CD4-positive, alpha-beta T cell (primary cell): ENCODE data around the gene ZBTB33. TPM values are rescaled to one million over a fixed set of nuclear protein-coding genes. Genes with fewer than 3 reads are reported as not detected.

Source experiments
- ATAC-seq: fragments of 200-7000 bp; cut with Tn5 transposase; one replicate; pipeline ENCODE4 v1.10.0; 2022; ENCODE audit warnings: mild to moderate bottlenecking; ENCODE audit not compliant: poor library complexity
- CTCF ChIA-PET: fragments of 350-600 bp; sonication (Branson Sonifier 250); formaldehyde crosslinking; loops from one replicate; lab custom pipeline; 2021; ENCODE audit warnings: antibody characterized with exemption, inconsistent platforms; lab: Charles Lee
- POLR2A ChIA-PET: fragments of 350-600 bp; sonication (Branson Sonifier 250); formaldehyde crosslinking; loops from one replicate; lab custom pipeline; 2021; ENCODE audit warnings: antibody characterized with exemption, inconsistent platforms; lab: Charles Lee
- DNase-seq, 14 experiments: peaks; one replicate each; pipeline ENCODE4 v3.0.0-alpha.2; 2013 to 2020; ENCODE audit warnings: mixed read lengths in 2 of 14
- H3K27ac ChIP-seq, 2 donors: one replicate each; pipeline versions ENCODE4 v1.5.1 to v1.7.0; 2013; ENCODE audit warnings: low read length in 2 of 2, low read depth in 1 of 2, mild to moderate bottlenecking in 1 of 2
- H3K27me3 ChIP-seq, 2 experiments: 1 replicate in 1 of 2; 2 replicates in 1 of 2; pipeline versions ENCODE4 v1.6.1 to v1.7.0; 2013; ENCODE audit warnings: low read length in 2 of 2, control low read depth in 1 of 2, mild to moderate bottlenecking in 1 of 2, moderate library complexity in 1 of 2; ENCODE audit not compliant: insufficient read depth in 2 of 2, control insufficient read depth in 1 of 2
- H3K36me3 ChIP-seq: one replicate; pipeline ENCODE4 v1.6.1; 2013; ENCODE audit warnings: low read length, control low read depth; ENCODE audit not compliant: insufficient read depth
- H3K4me1 ChIP-seq: one replicate; pipeline ENCODE4 v1.6.1; 2013; ENCODE audit warnings: low read length, control low read depth; ENCODE audit not compliant: insufficient read depth
- H3K4me3 ChIP-seq: one replicate; pipeline ENCODE4 v1.5.1; 2013; ENCODE audit warnings: mild to moderate bottlenecking, low read length, moderate library complexity
- H3K9me3 ChIP-seq, 2 experiments: 1 replicate in 1 of 2; 2 replicates in 1 of 2; pipeline versions ENCODE4 v1.6.1 to v1.7.0; 2013; ENCODE audit warnings: low read length in 2 of 2, mild to moderate bottlenecking in 2 of 2, control low read depth in 1 of 2, moderate library complexity in 1 of 2; ENCODE audit not compliant: control insufficient read depth in 1 of 2, insufficient read depth in 1 of 2
- H3K27ac Mint-ChIP-seq: one replicate; pipeline ENCODE4 v1.8.0; 2020; ENCODE audit warnings: mixed read lengths
- H3K27me3 Mint-ChIP-seq: one replicate; pipeline ENCODE4 v1.8.0; 2021; ENCODE audit warnings: mixed read lengths
- H3K36me3 Mint-ChIP-seq: one replicate; pipeline ENCODE4 v1.8.0; 2021; ENCODE audit warnings: low read depth, mixed read lengths
- H3K4me1 Mint-ChIP-seq: one replicate; pipeline ENCODE4 v1.8.0; 2021; ENCODE audit warnings: low read depth, mixed read lengths
- H3K4me3 Mint-ChIP-seq: one replicate; pipeline ENCODE4 v1.8.0; 2020; ENCODE audit warnings: mild to moderate bottlenecking, mixed read lengths
- H3K9me3 Mint-ChIP-seq: one replicate; pipeline ENCODE4 v1.8.0; 2020; ENCODE audit warnings: mixed read lengths
- intact Hi-C, 2 experiments: fragments of 100-400 bp; cut with DNase I in 1 of 2; cut with micrococcal nuclease in 1 of 2; formaldehyde crosslinking; loops; one replicate each; pipeline versions ENCODE4 v1.15.1 to v1.9.0; 2023 to 2025; cut with DNase I, micrococcal nuclease
- total RNA-seq, 174 experiments: library from RNA in 2 of 174; stranded (reverse) in 2 of 174; gene quantifications; one replicate each; pipeline ENCODE4 v1.2.3 and lab custom pipeline; 2021 to 2026
- TF ChIP-seq, protein P1 (sequence below): fragments of 200-600 bp; IDR thresholded peaks from one replicate; pipeline ENCODE4 v1.8.0; 2022; ENCODE audit warnings: antibody characterized with exemption, mild to moderate bottlenecking

The ZBTB33 gene
- total RNA-seq, 2 experiments from 2014 or later, result 31.6 to 32.7 TPM

DNA sequence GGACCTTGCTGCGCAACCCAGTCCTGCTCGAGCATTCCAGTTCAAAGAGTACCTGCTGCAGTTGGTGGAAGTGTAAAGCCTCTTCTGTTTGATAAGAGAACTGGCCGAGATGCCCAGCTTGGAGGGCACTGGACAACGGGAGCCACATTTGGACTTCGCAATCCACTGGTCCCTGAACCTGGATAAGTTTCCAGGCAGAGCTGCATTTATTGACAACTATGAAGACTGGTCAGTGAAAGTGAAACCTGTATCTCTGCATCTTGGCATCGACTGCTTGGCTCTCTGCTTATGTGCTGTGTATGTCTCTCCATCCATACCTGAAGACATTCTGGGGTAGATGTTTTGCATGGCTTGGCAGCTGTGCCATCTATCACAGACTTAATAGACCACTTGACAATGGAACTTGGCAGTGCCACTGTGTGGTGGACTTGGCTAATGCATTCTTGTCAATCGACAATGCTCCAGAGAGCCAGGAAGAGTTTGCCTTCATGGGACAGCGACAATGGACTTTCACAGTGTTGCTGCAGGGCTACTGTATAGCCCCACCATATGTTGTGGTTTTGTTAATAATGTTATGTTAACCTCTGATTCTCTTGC lies 43.5 kb upstream of the ZBTB33 start:
- H3K9me3 Mint-ChIP-seq, result no peaks in the 10 kb centered on the region
- intact Hi-C loops, result no loop called here
- H3K27me3 Mint-ChIP-seq, result no peaks in the 10 kb centered on the region
- H3K4me3 ChIP-seq, result no peak overlapping the region
- H3K4me3 Mint-ChIP-seq, result no peak overlapping the region
- POLR2A ChIA-PET, result no interaction called here
- ATAC-seq, result no peak
- no peak for DNase-seq
- H3K9me3 ChIP-seq, result no peaks in the 10 kb centered on the region
- TF ChIP-seq, protein P1, sequence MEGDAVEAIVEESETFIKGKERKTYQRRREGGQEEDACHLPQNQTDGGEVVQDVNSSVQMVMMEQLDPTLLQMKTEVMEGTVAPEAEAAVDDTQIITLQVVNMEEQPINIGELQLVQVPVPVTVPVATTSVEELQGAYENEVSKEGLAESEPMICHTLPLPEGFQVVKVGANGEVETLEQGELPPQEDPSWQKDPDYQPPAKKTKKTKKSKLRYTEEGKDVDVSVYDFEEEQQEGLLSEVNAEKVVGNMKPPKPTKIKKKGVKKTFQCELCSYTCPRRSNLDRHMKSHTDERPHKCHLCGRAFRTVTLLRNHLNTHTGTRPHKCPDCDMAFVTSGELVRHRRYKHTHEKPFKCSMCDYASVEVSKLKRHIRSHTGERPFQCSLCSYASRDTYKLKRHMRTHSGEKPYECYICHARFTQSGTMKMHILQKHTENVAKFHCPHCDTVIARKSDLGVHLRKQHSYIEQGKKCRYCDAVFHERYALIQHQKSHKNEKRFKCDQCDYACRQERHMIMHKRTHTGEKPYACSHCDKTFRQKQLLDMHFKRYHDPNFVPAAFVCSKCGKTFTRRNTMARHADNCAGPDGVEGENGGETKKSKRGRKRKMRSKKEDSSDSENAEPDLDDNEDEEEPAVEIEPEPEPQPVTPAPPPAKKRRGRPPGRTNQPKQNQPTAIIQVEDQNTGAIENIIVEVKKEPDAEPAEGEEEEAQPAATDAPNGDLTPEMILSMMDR, result no peak
- no peaks in the 10 kb centered on the region for H3K36me3 Mint-ChIP-seq
- H3K27ac Mint-ChIP-seq, result no peak overlapping the region
- no peaks in the 10 kb centered on the region for H3K4me1 ChIP-seq
- no peaks in the 10 kb centered on the region for H3K27me3 ChIP-seq
- H3K36me3 ChIP-seq, result no peaks in the 10 kb centered on the region
- no peak overlapping the region for H3K27ac ChIP-seq
- no peaks in the 10 kb centered on the region for H3K4me1 Mint-ChIP-seq
- CTCF ChIA-PET, result no interaction called here

DNA sequence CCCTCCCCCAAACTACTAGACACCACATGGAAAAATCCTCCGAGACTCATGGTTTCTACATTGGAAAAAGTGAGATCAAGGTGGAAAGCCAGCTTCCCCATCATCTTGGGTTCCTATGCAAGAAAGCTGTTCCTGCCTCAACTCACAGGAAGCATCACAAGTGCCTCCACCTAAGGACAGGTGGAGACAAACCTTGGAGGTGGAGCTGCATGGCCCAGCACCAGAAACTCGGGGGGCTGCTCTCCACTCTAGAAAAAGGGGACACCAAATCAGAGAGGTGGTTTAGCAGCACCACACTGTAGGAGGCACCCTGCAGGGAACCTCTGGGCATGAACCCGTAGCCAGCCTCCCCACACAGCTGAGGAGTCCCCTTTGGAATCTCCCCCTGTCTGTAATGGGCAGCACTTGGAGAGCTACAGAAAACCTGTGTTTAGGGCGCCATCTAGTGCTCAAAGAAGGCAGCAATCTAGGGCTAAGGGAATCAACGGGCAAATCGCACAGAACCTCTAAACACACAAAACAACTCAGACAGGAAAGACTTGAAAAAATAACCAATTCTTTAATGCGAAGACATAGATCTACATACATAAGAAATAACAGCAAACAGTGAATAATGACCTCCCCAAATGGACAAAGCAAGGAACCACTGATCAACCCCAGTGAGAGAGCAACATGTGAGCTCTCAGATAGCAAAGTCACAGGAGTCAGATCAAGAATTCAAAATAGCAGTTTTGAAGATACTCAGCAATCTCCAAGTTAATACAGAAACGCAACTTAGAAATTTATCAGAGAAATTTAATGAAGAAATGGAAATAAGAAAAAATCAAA lies 37.0 kb upstream of the ZBTB33 start:
- Histone ChIP-seq H3K27me3 (no peaks in the 10 kb centered on the region), H3K36me3 (no peaks in the 10 kb centered on the region), H3K4me3 (no peak overlapping the region), H3K27ac (no peak overlapping the region), H3K4me1 (no peaks in the 10 kb centered on the region), H3K9me3 (no peaks in the 10 kb centered on the region)
- CTCF ChIA-PET, result interaction anchor here (0.8 to 1.8 kb wide), 7 partner anchors 9 to 44 kb away, joined by 3 to 12 read pairs (median 5); partner anchors contain the start of gene ZBTB33
- Mint-ChIP-seq H3K36me3 (peaks cover 8% of the 10 kb centered on the region), H3K4me1 (peaks cover 5% of the 10 kb centered on the region), H3K27ac (no peak overlapping the region), H3K9me3 (no peaks in the 10 kb centered on the region), H3K4me3 (no peak overlapping the region), H3K27me3 (no peaks in the 10 kb centered on the region)
- POLR2A ChIA-PET, result interaction anchor here (1.5 kb wide), 1 partner anchor 96 kb away, joined by 6 read pairs; no protein-coding TSS in a partner anchor
- TF ChIP-seq, protein P1, result peak; percentile 63
- DNase-seq, result peak; percentile 19 to 72 (median 37)
- peak; percentile 60 for ATAC-seq
- intact Hi-C loops, result no loop called here

DNA sequence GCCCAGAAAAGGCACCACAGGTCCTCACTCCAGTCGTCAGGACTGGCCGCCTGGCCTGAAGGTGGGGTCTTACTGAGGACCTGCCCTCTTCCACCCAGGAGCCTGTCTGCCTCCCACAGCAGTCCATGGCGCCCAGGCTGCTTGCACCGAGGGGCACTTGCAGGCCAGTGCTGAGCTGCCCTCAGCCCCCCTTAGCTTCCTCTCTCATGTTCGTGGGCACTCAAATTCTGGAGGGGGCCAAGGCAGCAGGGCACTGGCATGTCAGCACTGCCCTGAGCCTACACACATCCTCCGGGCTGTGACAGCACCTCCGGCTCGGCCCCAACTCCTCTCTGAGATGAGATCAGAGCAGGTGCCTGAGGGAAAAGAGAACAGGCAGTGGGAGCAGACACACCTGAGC lies 27.2 kb upstream of the ZBTB33 start:
- Histone ChIP-seq H3K36me3 (peaks cover 6% of the 10 kb centered on the region), H3K4me3 (no peak overlapping the region), H3K27ac (no peak overlapping the region), H3K27me3 (no peaks in the 10 kb centered on the region), H3K9me3 (no peaks in the 10 kb centered on the region), H3K4me1 (no peaks in the 10 kb centered on the region)
- no peak for DNase-seq
- TF ChIP-seq, protein P1, result no peak
- ATAC-seq, result no peak
- Mint-ChIP-seq H3K4me1 (no peaks in the 10 kb centered on the region), H3K27ac (no peak overlapping the region), H3K9me3 (no peaks in the 10 kb centered on the region), H3K4me3 (no peak overlapping the region), H3K36me3 (peaks cover 36% of the 10 kb centered on the region), H3K27me3 (no peaks in the 10 kb centered on the region)
- intact Hi-C loops, result no loop called here
- POLR2A ChIA-PET, result no interaction called here
- CTCF ChIA-PET, result interaction anchor here (1.2 kb wide), 1 partner anchor 10 kb away, joined by 3 read pairs; no protein-coding TSS in a partner anchor
